Measurements from ENCODE around the gene CD180.

CD180 gene

GRCh38 chr5:67144183-67144639 lies 52.4 kb downstream of the CD180 start:
- TF ChIP-seq, protein P1, sequence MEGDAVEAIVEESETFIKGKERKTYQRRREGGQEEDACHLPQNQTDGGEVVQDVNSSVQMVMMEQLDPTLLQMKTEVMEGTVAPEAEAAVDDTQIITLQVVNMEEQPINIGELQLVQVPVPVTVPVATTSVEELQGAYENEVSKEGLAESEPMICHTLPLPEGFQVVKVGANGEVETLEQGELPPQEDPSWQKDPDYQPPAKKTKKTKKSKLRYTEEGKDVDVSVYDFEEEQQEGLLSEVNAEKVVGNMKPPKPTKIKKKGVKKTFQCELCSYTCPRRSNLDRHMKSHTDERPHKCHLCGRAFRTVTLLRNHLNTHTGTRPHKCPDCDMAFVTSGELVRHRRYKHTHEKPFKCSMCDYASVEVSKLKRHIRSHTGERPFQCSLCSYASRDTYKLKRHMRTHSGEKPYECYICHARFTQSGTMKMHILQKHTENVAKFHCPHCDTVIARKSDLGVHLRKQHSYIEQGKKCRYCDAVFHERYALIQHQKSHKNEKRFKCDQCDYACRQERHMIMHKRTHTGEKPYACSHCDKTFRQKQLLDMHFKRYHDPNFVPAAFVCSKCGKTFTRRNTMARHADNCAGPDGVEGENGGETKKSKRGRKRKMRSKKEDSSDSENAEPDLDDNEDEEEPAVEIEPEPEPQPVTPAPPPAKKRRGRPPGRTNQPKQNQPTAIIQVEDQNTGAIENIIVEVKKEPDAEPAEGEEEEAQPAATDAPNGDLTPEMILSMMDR (IDR thresholded peaks at IDR 0.05) = no peak
- no peak for DNase-seq (ENCODE audit: low spot score)
- no peak overlapping the region for H3K27ac ChIP-seq

GRCh38 chr5:67143549-67143948 lies 53.0 kb downstream of the CD180 start:
- no peak overlapping the region for H3K4me3 ChIP-seq
- TF ChIP-seq, protein P1 (IDR thresholded peaks at IDR 0.05) = no peak
- H3K27ac ChIP-seq = no peak overlapping the region
- no peak for DNase-seq (ENCODE audit: low spot score)

More at GRCh38 chr5:67144183-67144639, 52.4 kb downstream of the CD180 start:
- H3K4me3 ChIP-seq = no peak overlapping the region

DNA sequence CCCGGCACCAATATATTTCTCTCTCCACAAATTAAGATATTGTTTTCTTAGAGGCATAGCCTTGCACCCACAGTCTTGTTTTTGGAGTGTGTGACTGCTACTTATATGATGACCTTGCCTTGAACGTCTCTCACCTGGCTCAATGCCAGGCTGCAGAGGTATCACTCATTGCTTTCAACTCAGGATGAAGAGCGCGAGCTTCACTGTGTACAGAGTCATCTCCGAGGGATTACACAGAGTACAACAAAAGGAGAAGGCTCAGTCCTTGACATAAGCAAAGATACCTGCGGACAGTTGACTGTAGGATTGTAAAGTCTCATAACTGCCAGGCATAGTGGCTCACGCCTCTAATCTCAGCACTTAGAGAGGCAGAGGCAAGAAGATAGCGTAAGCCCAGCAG lies 53.8 kb downstream of the CD180 start:
- no peak for DNase-seq (ENCODE audit: low spot score)
- TF ChIP-seq, protein P1 (IDR thresholded peaks at IDR 0.05) = no peak
- Histone ChIP-seq H3K4me3 (no peak overlapping the region), H3K27ac (no peak overlapping the region)

GRCh38 chr5:67141644-67142043 lies 55.0 kb downstream of the CD180 start:
- TF ChIP-seq, protein P1 (IDR thresholded peaks at IDR 0.05) = no peak
- no peak overlapping the region for H3K27ac ChIP-seq
- DNase-seq (ENCODE audit: low spot score) = no peak
- H3K4me3 ChIP-seq = no peak overlapping the region

DNA sequence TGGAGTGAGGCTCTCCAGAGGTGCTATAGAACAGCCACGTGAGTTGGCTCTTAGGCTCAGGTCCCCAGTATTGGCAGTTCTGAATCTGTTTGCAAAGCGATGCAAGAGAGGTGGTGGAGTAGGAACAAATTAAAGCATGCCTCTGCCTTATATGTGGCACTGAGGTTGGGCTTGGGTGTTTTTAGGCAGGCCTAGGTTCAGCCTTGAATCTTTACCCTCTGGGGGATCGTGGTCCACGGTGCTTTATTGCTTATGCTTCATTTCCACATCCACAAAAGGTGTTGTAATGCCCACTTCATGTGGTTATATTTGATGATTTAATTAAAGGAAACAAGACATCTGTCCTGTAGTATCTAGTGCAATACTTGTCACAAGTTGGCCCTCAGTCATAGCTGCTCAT lies 56.2 kb downstream of the CD180 start:
- no peak for DNase-seq (ENCODE audit: low spot score)
- TF ChIP-seq, protein P1 (IDR thresholded peaks at IDR 0.05) = no peak
- Histone ChIP-seq H3K4me3 (no peak overlapping the region), H3K27ac (no peak overlapping the region)

GRCh38 chr5:67139030-67139429 lies 57.6 kb downstream of the CD180 start:
- Histone ChIP-seq H3K4me3 (no peak overlapping the region), H3K27ac (no peak overlapping the region)
- TF ChIP-seq, protein P1 (IDR thresholded peaks at IDR 0.05) = no peak
- DNase-seq (ENCODE audit: low spot score) = no peak

- DNase-seq (ENCODE audit: low spot score) = no peak
- no peak overlapping the region for H3K27ac ChIP-seq
- TF ChIP-seq, protein P1 (IDR thresholded peaks at IDR 0.05) = no peak
- no peak overlapping the region for H3K4me3 ChIP-seq
Observed at GRCh38 chr5:67135381-67135984, 61.1 kb downstream of the CD180 start.
